ENCODE results near the gene PLCB1. TPM values are rescaled to one million over a fixed set of nuclear protein-coding genes. Genes with fewer than 3 reads are reported as not detected.

The PLCB1 gene
- total and polyA plus RNA-seq, 2 experiments from 2014 or later: 6.7 to 20.5 TPM

- Histone ChIP-seq H3K9me2 (replicated peaks; ENCODE audit: insufficient read depth) (no peaks in the 10 kb centered on the region), H3K27ac (no peak overlapping the region), H3K9me3 (ENCODE audit: low read depth) (no peaks in the 10 kb centered on the region), H3K36me3 (replicated peaks; ENCODE audit: insufficient read depth, low read depth) (no peaks in the 10 kb centered on the region), H3K79me2 (no peaks in the 10 kb centered on the region), H3K4me3 (no peak overlapping the region), H3K4me2 (no peak overlapping the region), H4K20me1 (ENCODE audit: insufficient read depth, poor library complexity, severe bottlenecking) (no peaks in the 10 kb centered on the region), H3K4me1 (ENCODE audit: insufficient read depth) (no peaks in the 10 kb centered on the region), H2AFZ (no peak overlapping the region), H3K27me3 (no peaks in the 10 kb centered on the region)
- WGBS (ENCODE audit: low lambda C conversion rate, missing lambda C conversion rate): 78% methylated on average over 1 of the region's 1 CpG
- TF ChIP-seq EZH2 (IDR thresholded peaks at IDR 0.05; ENCODE audit: borderline replicate concordance): no peak
- TF ChIP-seq, protein P1, sequence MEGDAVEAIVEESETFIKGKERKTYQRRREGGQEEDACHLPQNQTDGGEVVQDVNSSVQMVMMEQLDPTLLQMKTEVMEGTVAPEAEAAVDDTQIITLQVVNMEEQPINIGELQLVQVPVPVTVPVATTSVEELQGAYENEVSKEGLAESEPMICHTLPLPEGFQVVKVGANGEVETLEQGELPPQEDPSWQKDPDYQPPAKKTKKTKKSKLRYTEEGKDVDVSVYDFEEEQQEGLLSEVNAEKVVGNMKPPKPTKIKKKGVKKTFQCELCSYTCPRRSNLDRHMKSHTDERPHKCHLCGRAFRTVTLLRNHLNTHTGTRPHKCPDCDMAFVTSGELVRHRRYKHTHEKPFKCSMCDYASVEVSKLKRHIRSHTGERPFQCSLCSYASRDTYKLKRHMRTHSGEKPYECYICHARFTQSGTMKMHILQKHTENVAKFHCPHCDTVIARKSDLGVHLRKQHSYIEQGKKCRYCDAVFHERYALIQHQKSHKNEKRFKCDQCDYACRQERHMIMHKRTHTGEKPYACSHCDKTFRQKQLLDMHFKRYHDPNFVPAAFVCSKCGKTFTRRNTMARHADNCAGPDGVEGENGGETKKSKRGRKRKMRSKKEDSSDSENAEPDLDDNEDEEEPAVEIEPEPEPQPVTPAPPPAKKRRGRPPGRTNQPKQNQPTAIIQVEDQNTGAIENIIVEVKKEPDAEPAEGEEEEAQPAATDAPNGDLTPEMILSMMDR (IDR thresholded peaks at IDR 0.05; ENCODE audit: poor library complexity): no peak
- TF ChIP-seq EZH2phosphoT487 (IDR thresholded peaks at IDR 0.05; ENCODE audit: low read depth, severe bottlenecking, unreplicated experiment): no peak
- no peak for DNase-seq (ENCODE audit: low spot score)
Observed at GRCh38 chr20:8557711-8558110, 425.6 kb downstream of the PLCB1 start.

GRCh38 chr20:8562356-8562755 lies 430.3 kb downstream of the PLCB1 start:
- Histone ChIP-seq H3K9me3 (ENCODE audit: low read depth) (no peaks in the 10 kb centered on the region), H3K9me2 (replicated peaks; ENCODE audit: insufficient read depth) (no peaks in the 10 kb centered on the region), H4K20me1 (ENCODE audit: insufficient read depth, poor library complexity, severe bottlenecking) (no peaks in the 10 kb centered on the region), H3K4me1 (ENCODE audit: insufficient read depth) (no peaks in the 10 kb centered on the region), H3K36me3 (replicated peaks; ENCODE audit: insufficient read depth, low read depth) (no peaks in the 10 kb centered on the region), H3K4me3 (no peak overlapping the region), H3K27me3 (no peaks in the 10 kb centered on the region), H3K79me2 (no peaks in the 10 kb centered on the region), H2AFZ (no peak overlapping the region), H3K4me2 (no peak overlapping the region), H3K27ac (no peak overlapping the region)
- no peak for DNase-seq (ENCODE audit: low spot score)
- 97% methylated on average over 3 of the region's 3 CpGs for WGBS (ENCODE audit: low lambda C conversion rate, missing lambda C conversion rate)
- no peak for TF ChIP-seq EZH2 (IDR thresholded peaks at IDR 0.05; ENCODE audit: borderline replicate concordance)
- TF ChIP-seq, protein P1 (IDR thresholded peaks at IDR 0.05; ENCODE audit: poor library complexity): no peak
- TF ChIP-seq EZH2phosphoT487 (IDR thresholded peaks at IDR 0.05; ENCODE audit: low read depth, severe bottlenecking, unreplicated experiment): no peak

DNA sequence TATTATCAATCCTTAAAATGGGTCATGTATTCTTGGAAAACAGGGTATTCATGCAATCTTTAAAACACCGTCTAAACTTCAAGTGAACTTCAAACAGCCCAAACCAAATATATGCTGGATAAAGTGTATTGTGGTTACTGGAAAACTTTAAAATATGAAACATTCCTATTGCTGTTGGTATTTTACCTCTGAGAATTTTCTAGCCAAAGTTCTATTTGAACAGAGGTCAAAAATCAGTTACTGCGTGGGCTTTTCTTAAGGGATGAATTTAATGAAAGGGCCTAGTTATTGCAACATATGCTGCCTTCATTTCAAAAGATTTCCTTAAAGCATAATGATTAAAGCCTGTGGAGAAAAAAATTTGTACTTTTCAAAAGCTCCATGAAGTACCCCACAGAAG lies 436.0 kb downstream of the PLCB1 start:
- Histone ChIP-seq H3K9me2 (replicated peaks; ENCODE audit: insufficient read depth) (no peaks in the 10 kb centered on the region), H3K27me3 (no peaks in the 10 kb centered on the region), H3K4me2 (no peak overlapping the region), H2AFZ (no peak overlapping the region), H3K79me2 (no peaks in the 10 kb centered on the region), H3K4me1 (ENCODE audit: insufficient read depth) (no peaks in the 10 kb centered on the region), H3K27ac (no peak overlapping the region), H3K9me3 (ENCODE audit: low read depth) (no peaks in the 10 kb centered on the region), H3K4me3 (no peak overlapping the region), H4K20me1 (ENCODE audit: insufficient read depth, poor library complexity, severe bottlenecking) (no peaks in the 10 kb centered on the region), H3K36me3 (replicated peaks; ENCODE audit: insufficient read depth, low read depth) (no peaks in the 10 kb centered on the region)
- TF ChIP-seq, protein P1 (IDR thresholded peaks at IDR 0.05; ENCODE audit: poor library complexity): no peak
- no peak for TF ChIP-seq EZH2 (IDR thresholded peaks at IDR 0.05; ENCODE audit: borderline replicate concordance)
- TF ChIP-seq EZH2phosphoT487 (IDR thresholded peaks at IDR 0.05; ENCODE audit: low read depth, severe bottlenecking, unreplicated experiment): no peak
- WGBS (ENCODE audit: low lambda C conversion rate, missing lambda C conversion rate): 77% methylated on average over 2 of the region's 2 CpGs
- no peak for DNase-seq (ENCODE audit: low spot score)

DNA sequence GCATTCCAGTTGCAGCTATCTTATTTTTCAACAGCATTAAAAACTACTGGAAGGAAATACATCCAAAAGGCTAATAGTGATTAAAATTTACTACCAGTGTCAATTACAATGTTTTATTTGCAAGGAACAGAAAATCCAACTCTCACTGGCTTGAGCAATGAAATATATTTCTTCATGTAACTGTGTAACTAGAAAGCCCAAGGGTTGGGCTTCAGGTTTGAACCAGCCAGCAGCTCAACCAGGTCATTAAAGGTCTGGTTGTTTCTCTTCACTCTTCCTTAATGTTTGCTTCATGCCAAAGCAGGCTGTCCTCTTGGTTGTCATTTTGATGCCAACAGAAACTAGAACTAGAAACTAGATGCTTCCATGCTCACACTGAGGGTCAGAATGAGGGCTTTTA lies 437.7 kb downstream of the PLCB1 start:
- Histone ChIP-seq H2AFZ (no peak overlapping the region), H3K4me2 (no peak overlapping the region), H3K27ac (no peak overlapping the region), H3K4me3 (no peak overlapping the region), H3K9me3 (ENCODE audit: low read depth) (no peaks in the 10 kb centered on the region), H3K36me3 (replicated peaks; ENCODE audit: insufficient read depth, low read depth) (no peaks in the 10 kb centered on the region), H3K79me2 (no peaks in the 10 kb centered on the region), H3K4me1 (ENCODE audit: insufficient read depth) (no peaks in the 10 kb centered on the region), H3K9me2 (replicated peaks; ENCODE audit: insufficient read depth) (no peaks in the 10 kb centered on the region), H3K27me3 (no peaks in the 10 kb centered on the region), H4K20me1 (ENCODE audit: insufficient read depth, poor library complexity, severe bottlenecking) (no peaks in the 10 kb centered on the region)
- TF ChIP-seq EZH2 (IDR thresholded peaks at IDR 0.05; ENCODE audit: borderline replicate concordance): no peak
- no peak for TF ChIP-seq EZH2phosphoT487 (IDR thresholded peaks at IDR 0.05; ENCODE audit: low read depth, severe bottlenecking, unreplicated experiment)
- TF ChIP-seq, protein P1 (IDR thresholded peaks at IDR 0.05; ENCODE audit: poor library complexity): no peak
- DNase-seq (ENCODE audit: low spot score): no peak

All from hepatocyte (in vitro differentiated cells).